ENCODE measurements around the gene INF2.

INF2 gene

GRCh38 chr14:104741803-104742251 lies 52.4 kb downstream of the INF2 start:
- TF ChIP-seq, protein P1, sequence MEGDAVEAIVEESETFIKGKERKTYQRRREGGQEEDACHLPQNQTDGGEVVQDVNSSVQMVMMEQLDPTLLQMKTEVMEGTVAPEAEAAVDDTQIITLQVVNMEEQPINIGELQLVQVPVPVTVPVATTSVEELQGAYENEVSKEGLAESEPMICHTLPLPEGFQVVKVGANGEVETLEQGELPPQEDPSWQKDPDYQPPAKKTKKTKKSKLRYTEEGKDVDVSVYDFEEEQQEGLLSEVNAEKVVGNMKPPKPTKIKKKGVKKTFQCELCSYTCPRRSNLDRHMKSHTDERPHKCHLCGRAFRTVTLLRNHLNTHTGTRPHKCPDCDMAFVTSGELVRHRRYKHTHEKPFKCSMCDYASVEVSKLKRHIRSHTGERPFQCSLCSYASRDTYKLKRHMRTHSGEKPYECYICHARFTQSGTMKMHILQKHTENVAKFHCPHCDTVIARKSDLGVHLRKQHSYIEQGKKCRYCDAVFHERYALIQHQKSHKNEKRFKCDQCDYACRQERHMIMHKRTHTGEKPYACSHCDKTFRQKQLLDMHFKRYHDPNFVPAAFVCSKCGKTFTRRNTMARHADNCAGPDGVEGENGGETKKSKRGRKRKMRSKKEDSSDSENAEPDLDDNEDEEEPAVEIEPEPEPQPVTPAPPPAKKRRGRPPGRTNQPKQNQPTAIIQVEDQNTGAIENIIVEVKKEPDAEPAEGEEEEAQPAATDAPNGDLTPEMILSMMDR (IDR thresholded peaks at IDR 0.05; ENCODE audit: extremely low read depth, missing control alignments) = no peak
- no peak for DNase-seq (ENCODE audit: low spot score)

- TF ChIP-seq, protein P1 (IDR thresholded peaks at IDR 0.05; ENCODE audit: extremely low read depth, missing control alignments) = no peak
- no peak for DNase-seq (ENCODE audit: low spot score)
Observed at GRCh38 chr14:104742586-104743455, 53.4 kb downstream of the INF2 start.

DNA sequence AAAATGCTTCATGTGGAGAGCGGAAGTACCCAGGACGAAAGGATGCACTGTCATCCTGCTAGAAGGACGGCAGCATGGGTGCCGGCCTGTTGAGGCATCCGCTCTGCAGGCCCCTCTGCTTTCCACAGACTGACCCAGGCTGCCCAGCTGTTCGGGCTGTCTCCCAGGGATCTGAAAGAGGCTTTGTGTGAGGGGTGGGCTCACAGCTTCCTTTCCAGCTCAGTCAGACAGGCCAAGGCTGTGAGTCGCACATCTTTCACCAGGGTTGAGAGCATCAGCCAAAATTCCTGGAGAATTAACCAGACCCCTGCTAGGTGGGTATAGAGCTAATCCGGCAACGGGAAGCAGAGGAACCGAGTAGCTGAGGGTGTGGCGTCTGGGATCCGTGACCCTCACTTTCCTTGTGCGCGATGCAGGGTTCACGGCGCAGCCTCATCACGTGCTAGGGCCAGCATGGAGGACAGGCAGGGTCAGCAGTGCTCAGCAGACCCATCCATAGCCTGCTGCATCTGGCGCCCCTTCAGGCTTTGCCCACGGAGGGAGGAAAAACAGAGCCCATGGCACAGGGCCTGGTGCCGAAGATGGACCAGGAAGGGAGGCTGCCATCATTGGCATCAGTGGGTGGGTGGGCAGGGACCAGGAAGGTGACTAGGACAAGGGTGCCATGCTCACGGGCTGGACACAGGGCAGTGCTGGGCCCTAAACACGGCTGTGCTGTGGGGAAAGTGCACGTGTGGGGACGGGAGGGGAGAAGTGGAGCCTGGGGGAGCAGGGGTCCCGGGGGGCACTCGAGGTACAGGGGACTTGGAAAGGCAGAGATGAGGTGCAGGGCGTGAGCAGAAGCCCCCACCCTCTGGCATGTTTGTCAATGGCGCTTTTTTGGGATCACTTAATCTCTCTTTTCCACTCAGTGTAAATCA lies 54.3 kb downstream of the INF2 start:
- no peak for DNase-seq (ENCODE audit: low spot score)
- TF ChIP-seq, protein P1 (IDR thresholded peaks at IDR 0.05; ENCODE audit: extremely low read depth, missing control alignments) = no peak

DNA sequence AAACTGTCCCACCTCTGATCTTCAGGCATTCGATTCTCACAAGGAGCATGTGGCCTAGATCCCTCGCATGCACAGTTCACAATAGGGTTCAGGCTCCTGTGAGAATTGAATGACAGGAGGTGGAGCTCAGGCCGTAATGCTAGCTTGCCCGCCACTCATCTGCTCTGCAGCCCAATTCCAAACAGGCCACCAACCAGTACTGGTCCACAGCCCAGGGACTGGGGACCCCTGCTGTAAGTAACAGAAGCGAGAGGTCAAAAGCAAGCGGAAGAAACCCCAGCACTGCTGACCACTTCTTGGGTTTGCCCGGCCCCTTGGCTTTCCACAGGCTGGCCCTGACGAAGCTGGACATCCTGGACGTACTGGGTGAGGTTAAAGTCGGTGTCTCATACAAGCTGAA lies 55.1 kb downstream of the INF2 start:
- TF ChIP-seq, protein P1 (IDR thresholded peaks at IDR 0.05; ENCODE audit: extremely low read depth, missing control alignments) = no peak
- DNase-seq (ENCODE audit: low spot score) = no peak

- TF ChIP-seq, protein P1 (IDR thresholded peaks at IDR 0.05; ENCODE audit: extremely low read depth, missing control alignments) = no peak
- DNase-seq (ENCODE audit: low spot score) = no peak
Observed at GRCh38 chr14:104745431-104745830, 56.0 kb downstream of the INF2 start.

DNA sequence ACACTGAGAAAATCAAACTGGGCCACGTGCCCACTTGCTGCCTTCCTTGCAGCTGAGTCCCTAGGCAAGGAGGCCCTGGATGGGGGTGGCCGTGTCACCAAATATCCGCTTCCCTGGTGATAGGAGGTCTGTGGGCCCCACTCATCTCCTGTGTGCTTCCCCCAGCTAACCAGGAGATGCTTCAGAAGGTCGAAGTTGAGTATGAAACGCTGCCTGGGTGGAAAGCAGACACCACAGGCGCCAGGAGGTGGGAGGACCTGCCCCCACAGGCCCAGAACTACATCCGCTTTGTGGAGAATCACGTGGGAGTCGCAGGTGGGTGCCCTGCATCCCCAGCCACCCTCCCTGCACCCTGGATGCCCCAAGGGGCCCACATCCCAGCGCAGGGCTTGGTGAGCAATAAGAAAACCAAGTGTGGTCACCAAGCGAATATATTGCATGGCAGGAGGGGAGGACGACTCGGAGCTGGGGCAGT lies 56.7 kb downstream of the INF2 start:
- DNase-seq (ENCODE audit: low spot score) = no peak
- TF ChIP-seq, protein P1 (IDR thresholded peaks at IDR 0.05; ENCODE audit: extremely low read depth, missing control alignments) = no peak
